Right lobe of liver (tissue), 4 donors: ENCODE measurements around the gene MYH6.

Source experiments
- CTCF ChIP-seq, 4 donors: fragments of 200-600 bp in 3 of 4; fragments of 450-650 bp in 1 of 4; IDR thresholded peaks; one replicate each; pipeline versions ENCODE4 v1.5.1 to v1.8.0; 2016 to 2022; ENCODE audit warnings: antibody characterized with exemption in 4 of 4, mild to moderate bottlenecking in 2 of 4
- POLR2A ChIP-seq: fragments of 450-650 bp; IDR thresholded peaks from one replicate; pipeline ENCODE4 v1.6.1; 2017; ENCODE audit warnings: antibody characterized with exemption, mild to moderate bottlenecking
- donor health status: DM: no; HTN: no; CAD: no.
- donor health status: DM: no; HTN: no; CAD: no.
- donor health status: DM: no; HTN: yes; CAD: no.

GRCh38 chr14:23434488-23435222, 26.6 kb upstream of the MYH6 start:
- TF ChIP-seq CTCF (IDR thresholded peaks at IDR 0.05), result no peak
- TF ChIP-seq POLR2A, result no peak
